ENCODE data around the gene UBE2E3. TPM values are rescaled to one million over a fixed set of nuclear protein-coding genes. Genes with fewer than 3 reads are reported as not detected.
A peak's percentile ranks its signal among the peaks of the same experiment; 100 is the strongest.
"Not testable (repeated sequence)": the region's sequence is repeated elsewhere in the genome, so short reads cannot be mapped to it uniquely, and the experiment has no call there.

Gene UBE2E3
- total RNA-seq, 1 experiment from 2014 or later, result 34.9 TPM

- peak; percentile 6 for DNase-seq (ENCODE audit: low spot score)
Measured at GRCh38 chr2:181025004-181025403, 44.6 kb downstream of the UBE2E3 start.

GRCh38 chr2:181036445-181036844, 56.0 kb downstream of the UBE2E3 start:
- DNase-seq (ENCODE audit: low spot score), result no peak

DNA sequence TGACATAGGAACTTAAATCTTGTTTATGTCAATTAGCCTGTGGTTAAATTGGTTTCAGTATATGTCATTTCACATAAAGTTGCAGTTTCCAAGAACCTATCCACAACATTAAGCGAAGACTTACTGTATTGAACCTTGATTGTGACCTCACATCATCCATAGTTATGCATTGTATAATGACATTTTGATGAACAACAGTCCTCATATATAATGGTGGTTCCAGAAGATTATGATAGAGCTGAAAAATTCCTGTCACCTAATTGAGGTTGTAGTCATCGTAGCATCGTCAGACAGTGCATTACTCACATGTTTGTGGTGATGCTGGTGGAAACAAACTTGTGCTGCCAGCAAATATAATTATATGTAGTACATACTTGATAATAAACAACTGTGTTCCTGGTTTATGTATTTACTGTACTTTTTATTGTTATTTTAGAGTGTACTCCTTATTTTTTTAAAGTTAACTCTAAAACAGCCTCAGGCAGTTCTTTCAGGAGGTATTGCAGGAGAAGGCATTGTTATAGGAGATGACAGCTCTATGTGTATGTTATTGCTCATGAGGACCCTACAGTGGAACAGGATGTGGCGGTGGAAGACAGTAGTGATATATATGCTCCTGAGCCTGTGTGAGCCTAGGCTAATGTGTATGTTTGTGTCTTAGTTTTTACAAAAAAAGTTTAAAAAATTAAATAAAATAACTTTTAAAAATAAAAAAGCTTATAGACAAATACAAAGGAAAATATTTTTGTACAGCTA, 56.6 kb downstream of the UBE2E3 start:
- no peak for DNase-seq (ENCODE audit: low spot score)

- DNase-seq (ENCODE audit: low spot score), result no peak
Measured at GRCh38 chr2:181037922-181038321, 57.5 kb downstream of the UBE2E3 start.

DNA sequence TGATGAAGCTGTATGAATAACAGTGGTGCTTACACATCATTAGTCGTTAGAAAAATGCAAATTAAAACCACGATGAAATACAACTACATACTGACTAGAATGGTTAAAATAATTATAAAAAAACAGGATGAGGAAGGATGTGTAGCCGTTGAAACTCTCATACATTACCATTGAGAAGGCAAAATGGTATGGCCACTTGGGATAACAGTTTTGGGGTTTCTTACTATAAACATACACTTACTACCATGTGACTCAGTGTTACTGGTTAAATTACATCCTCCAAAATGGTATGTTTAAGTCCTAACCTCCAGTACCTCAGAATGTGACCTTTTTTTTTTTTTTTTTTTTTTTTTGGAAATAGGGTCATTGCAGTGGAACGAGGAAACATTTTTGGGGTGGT, 58.4 kb downstream of the UBE2E3 start:
- DNase-seq (ENCODE audit: low spot score), result no peak

GRCh38 chr2:181040839-181041238, 60.4 kb downstream of the UBE2E3 start:
- DNase-seq (ENCODE audit: low spot score), result not testable (repeated sequence)

GRCh38 chr2:181041661-181042060, 61.3 kb downstream of the UBE2E3 start:
- no peak for DNase-seq (ENCODE audit: low spot score)

DNA sequence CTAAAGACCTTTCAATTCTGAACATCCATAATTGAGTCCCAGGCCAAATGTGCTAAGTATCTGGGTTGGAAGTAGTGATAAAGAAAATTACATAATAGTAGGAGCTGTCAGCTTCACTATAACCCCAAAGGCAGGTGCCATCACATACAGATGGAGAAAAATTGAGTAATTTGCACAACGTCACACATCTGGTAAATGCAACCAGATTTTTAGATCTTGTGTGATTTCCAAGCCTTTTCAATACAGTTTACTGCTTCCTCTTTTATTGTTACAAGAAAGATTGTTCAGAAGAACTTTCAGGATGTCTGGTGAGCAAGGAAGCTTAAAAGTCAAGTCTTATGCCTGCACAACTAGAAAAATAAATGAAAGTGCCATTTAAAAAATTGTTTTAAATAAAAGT, 62.3 kb downstream of the UBE2E3 start:
- DNase-seq (ENCODE audit: low spot score), result no peak

- DNase-seq (ENCODE audit: low spot score), result no peak
Measured at GRCh38 chr2:181046833-181047232, 66.4 kb downstream of the UBE2E3 start.

- DNase-seq (ENCODE audit: low spot score), result no peak
Measured at GRCh38 chr2:181047829-181048228, 67.4 kb downstream of the UBE2E3 start.

DNA sequence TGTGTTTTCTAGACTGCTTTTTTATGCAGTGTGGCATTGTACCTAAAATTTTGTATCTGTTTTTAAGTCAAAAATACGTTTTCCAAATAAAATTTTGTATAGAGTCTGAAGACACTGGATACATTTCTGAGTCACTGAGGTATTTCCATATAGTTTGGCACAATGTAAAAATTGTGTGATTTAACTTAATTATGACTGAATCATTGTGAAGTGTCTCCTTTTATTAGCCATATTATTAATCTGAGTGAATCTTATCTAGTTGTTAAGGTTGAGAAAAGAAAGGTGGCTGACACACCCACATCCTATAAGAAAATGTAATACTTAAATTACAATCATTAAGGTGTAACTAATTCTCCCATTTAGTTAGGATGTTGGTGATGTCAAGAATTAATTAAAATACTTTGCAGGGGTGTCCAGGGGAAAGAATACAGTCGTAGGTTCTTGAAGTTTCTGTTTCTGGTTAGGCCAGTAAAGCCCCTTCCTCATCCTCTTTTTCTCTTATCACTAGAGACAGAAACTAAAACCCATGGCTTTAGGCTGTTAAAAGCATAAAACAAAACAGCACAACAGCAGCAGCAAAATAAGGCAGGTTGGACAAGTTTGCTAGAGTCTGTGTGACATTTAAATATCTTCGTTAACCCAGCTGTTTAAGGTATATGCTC, 71.6 kb downstream of the UBE2E3 start:
- DNase-seq (ENCODE audit: low spot score), result no peak

DNA sequence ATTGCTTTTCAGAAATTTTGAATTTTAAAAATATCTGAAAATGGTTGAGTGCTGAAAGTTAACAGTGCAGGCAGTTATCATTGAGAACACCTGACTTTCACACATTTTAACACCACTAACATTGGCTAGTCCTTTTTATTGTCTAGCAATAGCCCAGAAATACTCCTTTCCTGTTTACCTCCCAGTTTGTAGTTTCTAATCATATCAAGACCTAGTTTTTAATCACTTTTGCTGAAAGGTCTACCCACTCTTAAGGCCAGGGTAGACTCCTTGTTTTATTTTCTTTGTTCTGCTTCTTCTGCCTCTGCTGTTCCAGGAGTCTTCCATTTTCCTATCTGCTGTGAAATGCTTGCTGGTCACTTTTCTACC, 72.1 kb downstream of the UBE2E3 start:
- DNase-seq (ENCODE audit: low spot score), result no peak

GRCh38 chr2:181054256-181054655, 73.9 kb downstream of the UBE2E3 start:
- no peak for DNase-seq (ENCODE audit: low spot score)

GRCh38 chr2:181054843-181055242, 74.4 kb downstream of the UBE2E3 start:
- DNase-seq (ENCODE audit: low spot score), result no peak

DNA sequence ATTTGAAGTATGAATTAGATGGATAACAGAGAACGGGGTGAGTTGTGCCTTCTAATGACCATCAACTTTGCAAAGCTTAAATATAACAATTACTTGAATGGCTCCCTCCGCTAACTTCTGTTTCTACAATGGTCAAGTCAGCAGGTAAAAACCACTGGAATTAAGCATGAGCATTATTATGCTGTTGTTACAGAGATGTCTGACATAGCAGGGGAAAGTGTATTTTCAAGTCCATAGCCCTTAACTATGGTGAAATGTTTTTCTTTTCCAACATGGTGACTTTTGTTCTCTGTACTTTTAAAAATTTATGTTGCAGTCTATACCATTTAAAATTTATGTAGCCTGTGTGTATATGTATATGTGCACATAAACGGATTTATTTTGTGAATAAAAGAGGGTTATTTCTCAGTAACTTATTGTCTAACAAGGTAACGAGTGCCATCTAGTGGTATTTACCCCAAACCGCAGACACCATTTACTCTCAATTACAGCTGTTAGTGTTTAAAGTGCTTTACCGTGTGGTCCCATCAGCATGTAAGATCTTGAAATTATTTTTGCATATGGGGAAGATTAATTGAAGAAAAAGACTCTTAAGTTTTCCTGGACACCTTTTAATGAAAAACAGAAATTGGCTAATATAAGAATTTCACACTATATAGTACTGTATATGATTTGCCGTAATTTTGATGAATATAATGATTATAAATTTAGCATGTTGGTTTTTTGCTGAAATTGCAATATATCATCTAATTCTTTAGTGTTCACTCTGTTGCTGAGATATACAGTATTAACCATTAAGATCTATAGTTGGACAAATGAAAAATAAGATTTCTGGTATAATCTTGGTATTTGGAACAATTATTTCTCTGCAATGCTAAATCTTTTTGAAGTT, 78.2 kb downstream of the UBE2E3 start:
- DNase-seq (ENCODE audit: low spot score), result peak; percentile 65

DNA sequence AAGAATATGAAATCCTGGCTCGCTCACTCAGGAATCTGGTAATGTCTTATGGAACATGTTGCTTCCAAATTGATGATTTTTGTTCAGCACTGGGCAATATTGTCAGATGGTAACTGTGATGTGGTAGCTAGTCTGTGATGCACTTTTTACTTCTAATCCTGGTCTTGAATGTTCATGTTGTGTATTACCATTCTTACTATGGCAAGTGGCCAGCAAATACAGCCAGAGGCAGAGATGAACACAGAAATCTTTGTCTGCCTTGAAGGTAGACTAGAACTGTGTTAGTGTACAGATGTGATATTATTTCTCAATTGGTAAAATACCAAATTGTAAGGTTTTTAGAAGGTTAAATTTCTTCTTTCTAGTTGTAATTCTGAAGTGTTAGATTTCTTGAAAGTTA, 83.3 kb downstream of the UBE2E3 start:
- no peak for DNase-seq (ENCODE audit: low spot score)

DNA sequence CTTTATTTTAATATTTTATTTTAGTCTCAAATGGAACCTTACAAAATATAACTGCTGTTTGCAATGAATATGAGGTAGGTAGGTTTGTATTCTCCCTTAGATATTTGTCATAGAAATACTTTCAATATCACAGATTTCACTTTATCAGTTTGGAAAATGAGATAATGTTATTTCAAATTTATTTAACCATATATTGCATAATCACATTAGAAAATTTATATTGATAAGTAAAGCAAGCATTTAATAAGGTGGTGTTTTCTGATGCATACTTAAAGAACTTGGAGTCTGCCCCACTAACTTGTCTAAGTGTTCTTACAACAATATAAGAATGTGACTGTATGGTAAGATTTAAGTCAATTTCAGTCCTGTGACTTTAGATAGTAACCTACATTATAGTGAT, 85.1 kb downstream of the UBE2E3 start:
- no peak for DNase-seq (ENCODE audit: low spot score)

GRCh38 chr2:181066333-181066732, 85.9 kb downstream of the UBE2E3 start:
- no peak for DNase-seq (ENCODE audit: low spot score)

- peak; percentile 45 for DNase-seq (ENCODE audit: low spot score)
Measured at GRCh38 chr2:181070119-181070835, 89.9 kb downstream of the UBE2E3 start.

DNA sequence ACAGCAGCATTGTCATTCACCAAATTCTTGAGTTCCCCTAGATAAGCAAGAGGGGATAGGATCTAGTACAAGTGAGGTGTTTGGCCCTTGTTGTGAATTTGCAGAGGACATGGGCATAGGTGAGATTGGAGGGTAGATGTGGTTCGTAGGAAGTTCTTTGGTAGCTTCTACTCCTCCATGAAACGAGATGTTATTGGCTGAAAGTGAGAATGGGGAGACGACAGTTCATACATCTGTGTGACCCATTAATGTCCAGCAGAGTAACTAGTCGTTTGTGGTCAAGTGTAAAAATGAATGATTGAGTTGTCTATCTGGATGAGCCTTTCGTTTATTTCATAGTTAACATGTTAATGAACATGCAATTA, 90.4 kb downstream of the UBE2E3 start:
- no peak for DNase-seq (ENCODE audit: low spot score)

DNA sequence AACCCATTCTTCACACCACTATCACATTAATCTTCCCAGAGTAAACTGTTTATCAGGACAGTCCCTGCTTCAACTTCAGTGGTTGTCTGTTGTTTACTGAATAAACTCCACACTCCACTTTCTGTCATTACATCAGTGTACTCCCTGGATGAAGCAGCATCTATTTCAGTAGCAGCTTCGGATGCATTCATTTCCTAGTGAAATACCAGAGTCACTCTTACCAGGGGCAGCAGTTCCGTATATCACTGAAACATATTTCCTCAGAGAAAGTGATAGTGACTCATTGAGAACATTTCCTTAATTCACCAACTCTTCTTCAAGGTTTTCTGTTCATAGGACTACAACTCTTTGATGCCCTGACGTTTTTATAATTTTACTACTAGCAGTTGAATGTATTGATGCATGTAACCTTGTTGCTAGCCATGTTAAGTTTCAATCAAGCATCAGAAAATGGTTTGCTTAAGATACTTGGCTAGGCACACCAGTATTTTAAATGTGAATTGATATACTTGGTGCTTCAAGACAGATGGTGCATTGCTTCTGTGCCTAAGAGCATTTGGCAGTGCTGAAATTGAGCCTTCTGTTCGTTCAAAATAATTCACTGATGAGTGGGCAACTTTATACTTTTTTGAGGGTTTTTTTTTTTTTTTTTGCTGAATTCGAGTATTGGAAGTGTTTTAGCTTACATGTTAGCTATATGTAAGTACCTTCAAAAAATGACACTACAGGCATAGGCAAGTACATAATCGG, 92.3 kb downstream of the UBE2E3 start:
- DNase-seq (ENCODE audit: low spot score), result no peak
